HG03571 (cell line): ENCODE data around the gene SUPT3H.

Source experiments
- ATAC-seq: cut with Tn5 transposase; IDR thresholded peaks from one replicate; pipeline ENCODE4 v1.9.1; 2021; ENCODE audit not compliant: unreplicated experiment

SUPT3H gene

GRCh38 chr6:45129051-45129450, 248.7 kb downstream of the SUPT3H start:
- ATAC-seq, result no peak

GRCh38 chr6:45127185-45127584, 250.5 kb downstream of the SUPT3H start:
- ATAC-seq, result no peak

GRCh38 chr6:45126033-45126432, 251.7 kb downstream of the SUPT3H start:
- no peak for ATAC-seq

GRCh38 chr6:45123023-45123422, 254.7 kb downstream of the SUPT3H start:
- ATAC-seq, result no peak

- no peak for ATAC-seq
Observed at GRCh38 chr6:45118754-45119153, 259.0 kb downstream of the SUPT3H start.

GRCh38 chr6:45116714-45117410, 260.9 kb downstream of the SUPT3H start:
- ATAC-seq, result no peak

GRCh38 chr6:45115696-45116095, 262.0 kb downstream of the SUPT3H start:
- no peak for ATAC-seq

- no peak for ATAC-seq
Observed at GRCh38 chr6:45112711-45113110, 265.0 kb downstream of the SUPT3H start.

GRCh38 chr6:45109551-45109950, 268.2 kb downstream of the SUPT3H start:
- no peak for ATAC-seq

GRCh38 chr6:45105170-45105820, 272.4 kb downstream of the SUPT3H start:
- no peak for ATAC-seq

GRCh38 chr6:45104429-45104828, 273.3 kb downstream of the SUPT3H start:
- no peak for ATAC-seq

GRCh38 chr6:45098256-45098655, 279.5 kb downstream of the SUPT3H start:
- ATAC-seq, result no peak

GRCh38 chr6:45094831-45095230, 282.9 kb downstream of the SUPT3H start:
- ATAC-seq, result no peak

- ATAC-seq, result no peak
Observed at GRCh38 chr6:45092135-45092534, 285.6 kb downstream of the SUPT3H start.

- ATAC-seq, result no peak
Observed at GRCh38 chr6:45086360-45087084, 291.2 kb downstream of the SUPT3H start.

GRCh38 chr6:45084257-45084656, 293.5 kb downstream of the SUPT3H start:
- no peak for ATAC-seq

- no peak for ATAC-seq
Observed at GRCh38 chr6:45082091-45082490, 295.6 kb downstream of the SUPT3H start.

- ATAC-seq, result no peak
Observed at GRCh38 chr6:45081634-45082033, 296.1 kb downstream of the SUPT3H start.

- ATAC-seq, result no peak
Observed at GRCh38 chr6:45078432-45078831, 299.3 kb downstream of the SUPT3H start.

- no peak for ATAC-seq
Observed at GRCh38 chr6:45076217-45076930, 301.4 kb downstream of the SUPT3H start.

- ATAC-seq, result no peak
Observed at GRCh38 chr6:45075246-45075645, 302.5 kb downstream of the SUPT3H start.
